Measurements from ENCODE around the gene GRHPR.
"Not testable (repeated sequence)": the region's sequence is repeated elsewhere in the genome, so short reads cannot be mapped to it uniquely, and the experiment has no call there.

Gene GRHPR

GRCh38 chr9:37466037-37466709 lies 43.7 kb downstream of the GRHPR start:
- TF ChIP-seq CTCF (IDR thresholded peaks at IDR 0.05; ENCODE audit: insufficient read depth, low read depth, low read length, missing control alignments): no peak
- peak; percentile 83 for DNase-seq (ENCODE audit: low read depth)
- peak overlapping the region; percentile 96 for H3K4me3 ChIP-seq (ENCODE audit: low read length)

- H3K4me3 ChIP-seq (ENCODE audit: low read length); DNase-seq (ENCODE audit: low read depth): not testable (repeated sequence)
Observed at GRCh38 chr9:37467530-37467929, 45.0 kb downstream of the GRHPR start.

- TF ChIP-seq CTCF (IDR thresholded peaks at IDR 0.05; ENCODE audit: insufficient read depth, low read depth, low read length, missing control alignments): no peak
- H3K4me3 ChIP-seq (ENCODE audit: low read length): no peak overlapping the region
- DNase-seq (ENCODE audit: low read depth): no peak
Observed at GRCh38 chr9:37468620-37469019, 46.1 kb downstream of the GRHPR start.

- peak overlapping the region; percentile 6 for H3K4me3 ChIP-seq (ENCODE audit: low read length)
- peak; percentile 88 for DNase-seq (ENCODE audit: low read depth)
- TF ChIP-seq CTCF (IDR thresholded peaks at IDR 0.05; ENCODE audit: insufficient read depth, low read depth, low read length, missing control alignments): no peak
Observed at GRCh38 chr9:37471942-37472684, 49.6 kb downstream of the GRHPR start.

- not testable (repeated sequence) for DNase-seq (ENCODE audit: low read depth); H3K4me3 ChIP-seq (ENCODE audit: low read length)
Observed at GRCh38 chr9:37473982-37474381, 51.5 kb downstream of the GRHPR start.

GRCh38 chr9:37474438-37474837 lies 51.9 kb downstream of the GRHPR start:
- no peak for DNase-seq (ENCODE audit: low read depth)
- no peak overlapping the region for H3K4me3 ChIP-seq (ENCODE audit: low read length)
- no peak for TF ChIP-seq CTCF (IDR thresholded peaks at IDR 0.05; ENCODE audit: insufficient read depth, low read depth, low read length, missing control alignments)

- no peak for TF ChIP-seq CTCF (IDR thresholded peaks at IDR 0.05; ENCODE audit: insufficient read depth, low read depth, low read length, missing control alignments)
- H3K4me3 ChIP-seq (ENCODE audit: low read length): no peak overlapping the region
Observed at GRCh38 chr9:37476930-37477329, 54.4 kb downstream of the GRHPR start.

GRCh38 chr9:37477443-37477842 lies 54.9 kb downstream of the GRHPR start:
- not testable (repeated sequence) for DNase-seq (ENCODE audit: low read depth); H3K4me3 ChIP-seq (ENCODE audit: low read length)

More at GRCh38 chr9:37476930-37477329, 54.4 kb downstream of the GRHPR start:
- DNase-seq (ENCODE audit: low read depth): no peak

- DNase-seq (ENCODE audit: low read depth); H3K4me3 ChIP-seq (ENCODE audit: low read length): not testable (repeated sequence)
Observed at GRCh38 chr9:37477987-37478619, 55.6 kb downstream of the GRHPR start.

Data from epithelial cell of esophagus (primary cell).